ENCODE measurements around the gene TNN. TPM values are rescaled to one million over a fixed set of nuclear protein-coding genes. Genes with fewer than 3 reads are reported as not detected.
A peak's percentile ranks its signal among the peaks of the same experiment; 100 is the strongest.

TNN gene
- total and polyA plus RNA-seq, 10 of the 15 experiments (the other 5 are each of a cell fraction or from before 2014, with no cell fraction given): 0.05 to 0.17 (median 0.11) TPM

- no peak overlapping the region for H3K4me2 ChIP-seq (ENCODE audit: control insufficient read depth, insufficient read depth)
- WGBS (ENCODE audit: insufficient coverage, insufficient replicate concordance, low lambda C conversion rate, missing lambda C conversion rate): 100% methylated on average over 2 of the region's 2 CpGs
- no peaks in the 10 kb centered on the region; the same call in 2 of the 3 replicates for H3K9me3 ChIP-seq (replicated peaks; ENCODE audit: control insufficient read depth, insufficient read depth, low read length)
- H3K4me3 ChIP-seq: no peak overlapping the region
- ChIA-PET CTCF (interaction anchor here (1.0 to 2.6 kb wide), 6 partner anchors 10 to 139 kb away, joined by 3 to 11 read pairs (median 8); no protein-coding TSS in a partner anchor), SMC1A (ENCODE audit: uncharacterized antibody, unreplicated experiment) (interaction anchor here (0.7 to 2.4 kb wide), 9 partner anchors 9 to 84 kb away, joined by 3 to 12 read pairs (median 3); no protein-coding TSS in a partner anchor), POLR2A (interaction anchor here (0.7 to 1.8 kb wide), 2 partner anchors 9 to 12 kb away, joined by 3 to 6 read pairs; no protein-coding TSS in a partner anchor), RAD21 (ENCODE audit: unreplicated experiment) (interaction anchor here (1.4 to 3.0 kb wide), 3 partner anchors 8 to 139 kb away, joined by 3 to 7 read pairs (median 3); no protein-coding TSS in a partner anchor)
- no TSS peak for BruUV-seq (replicated peaks)
- ATAC-seq (peak; percentile 31; the same call in 1 of the 3 replicates), DNase-seq (ENCODE audit: low read depth, low spot score) (no peak), FAIRE-seq (no peak)
- peaks cover 11% of the 10 kb centered on the region for H3K4me1 ChIP-seq (ENCODE audit: control insufficient read depth, insufficient read depth, low read length)
- no peaks in the 10 kb centered on the region for H3K27me3 ChIP-seq (replicated peaks in 1 of 2; ENCODE audit: control insufficient read depth in 2 of 2, insufficient read depth in 2 of 2, low read length in 1 of 2)
- peaks cover 3 to 13% of the 10 kb centered on the region in 2 experiments for H3K36me3 ChIP-seq (ENCODE audit: control insufficient read depth in 2 of 2, insufficient read depth in 2 of 2, low read length in 1 of 2)
- no peak overlapping the region for H2AFZ ChIP-seq (ENCODE audit: control insufficient read depth, low read depth, low read length)
- no peak overlapping the region for H3K27ac ChIP-seq (ENCODE audit: control insufficient read depth, insufficient read depth)
- no peak overlapping the region for H3K9ac ChIP-seq (ENCODE audit: control insufficient read depth, insufficient read depth, low read length)
- no peak for TF ChIP-seq NR2C2 (IDR thresholded peaks at IDR 0.05; ENCODE audit: borderline replicate concordance, control insufficient read depth, insufficient read length, low read depth)
- no peak for TF ChIP-seq NBN (IDR thresholded peaks at IDR 0.05)
- TF ChIP-seq RUNX3 (IDR thresholded peaks at IDR 0.05; ENCODE audit: low read length): 0 out of 2 replicates have a peak, but pooled peaks have one; percentile 6
- TF ChIP-seq POLR2AphosphoS5 (IDR thresholded peaks at IDR 0.05; ENCODE audit: low read length): no peak
- no peaks in the 10 kb centered on the region for H4K20me1 ChIP-seq (ENCODE audit: control insufficient read depth, insufficient read depth)
- in situ Hi-C loops (cut with MboI): no loop called here
- intact Hi-C loops (cut with micrococcal nuclease; ENCODE audit: unreplicated experiment): no loop called here
- H3K79me2 ChIP-seq (ENCODE audit: control insufficient read depth, insufficient read depth, low read length): peaks cover 3% of the 10 kb centered on the region
These were observed 112.4 kb downstream of the TNN start for GRCh38 chr1:175179837-175180590.

DNA sequence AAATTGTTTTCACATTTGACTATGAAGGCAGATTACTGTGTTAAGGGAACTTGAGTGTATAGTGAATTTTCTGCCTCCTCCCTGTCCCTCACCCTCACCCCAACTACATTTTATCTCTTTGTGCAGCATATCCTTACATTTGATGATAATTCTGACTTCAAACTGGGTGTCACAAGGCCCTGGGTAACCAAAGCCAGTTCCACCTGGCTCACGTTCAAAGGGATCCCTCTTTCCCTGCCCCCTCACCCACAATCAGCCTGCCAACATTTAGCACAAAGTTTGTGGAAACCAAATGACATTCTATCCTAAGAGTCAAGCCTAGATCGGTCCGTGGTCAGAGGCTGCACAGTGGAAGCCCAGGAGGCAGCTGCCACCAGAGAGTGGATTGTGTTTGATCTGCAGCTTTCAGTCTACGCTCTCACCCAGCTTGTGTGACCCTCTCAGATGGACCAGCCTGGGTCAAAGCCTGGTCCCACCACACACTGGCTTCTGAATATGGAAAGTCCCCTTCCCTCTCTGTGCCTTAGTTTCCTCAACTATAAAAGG lies 114.6 kb downstream of the TNN start:
- ATAC-seq (no peak), FAIRE-seq (no peak), DNase-seq (ENCODE audit: low read depth, low spot score) (no peak)
- intact Hi-C loops (cut with micrococcal nuclease; ENCODE audit: unreplicated experiment) (no loop called here), in situ Hi-C loops (cut with MboI) (no loop called here)
- RAD21 ChIA-PET (ENCODE audit: unreplicated experiment): interaction anchor here (0.7 to 1.5 kb wide), 2 partner anchors 8 to 22 kb away, joined by 3 read pairs; no protein-coding TSS in a partner anchor
- SMC1A ChIA-PET (ENCODE audit: uncharacterized antibody, unreplicated experiment): interaction anchor here (0.9 kb wide), 1 partner anchor 13 kb away, joined by 3 read pairs; no protein-coding TSS in a partner anchor
- H4K20me1 ChIP-seq (ENCODE audit: control insufficient read depth, insufficient read depth): no peaks in the 10 kb centered on the region
- H3K36me3 ChIP-seq (ENCODE audit: control insufficient read depth in 2 of 2, insufficient read depth in 2 of 2, low read length in 1 of 2): peaks cover 3 to 9% of the 10 kb centered on the region in 2 experiments; a peak in 3 of 4 replicates
- H3K27me3 ChIP-seq (replicated peaks in 1 of 2; ENCODE audit: control insufficient read depth in 2 of 2, insufficient read depth in 2 of 2, low read length in 1 of 2): no peaks in the 10 kb centered on the region
- H3K9ac ChIP-seq (ENCODE audit: control insufficient read depth, insufficient read depth, low read length): no peak overlapping the region
- no peak overlapping the region for H2AFZ ChIP-seq (ENCODE audit: control insufficient read depth, low read depth, low read length)
- BruUV-seq (replicated peaks): no TSS peak
- H3K4me1 ChIP-seq (ENCODE audit: control insufficient read depth, insufficient read depth, low read length): peaks cover 13% of the 10 kb centered on the region
- 82% methylated on average over 4 of the region's 4 CpGs for WGBS (ENCODE audit: insufficient coverage, insufficient replicate concordance, low lambda C conversion rate, missing lambda C conversion rate)
- no peaks in the 10 kb centered on the region for H3K9me3 ChIP-seq (replicated peaks; ENCODE audit: control insufficient read depth, insufficient read depth, low read length)
- CTCF ChIA-PET: interaction anchor here (0.8 to 2.6 kb wide), 6 partner anchors 7 to 139 kb away, joined by 3 to 11 read pairs (median 5); no protein-coding TSS in a partner anchor
- no peak overlapping the region for H3K4me2 ChIP-seq (ENCODE audit: control insufficient read depth, insufficient read depth)
- H3K79me2 ChIP-seq (ENCODE audit: control insufficient read depth, insufficient read depth, low read length): peaks cover 17% of the 10 kb centered on the region
- no peak overlapping the region for H3K27ac ChIP-seq (ENCODE audit: control insufficient read depth, insufficient read depth)
- H3K4me3 ChIP-seq: no peak overlapping the region
- POLR2A ChIA-PET: no interaction called here
- TF ChIP-seq PAX5 (IDR thresholded peaks at IDR 0.05; ENCODE audit: borderline replicate concordance, low read depth, low read length): no peak
- TF ChIP-seq, protein P1, sequence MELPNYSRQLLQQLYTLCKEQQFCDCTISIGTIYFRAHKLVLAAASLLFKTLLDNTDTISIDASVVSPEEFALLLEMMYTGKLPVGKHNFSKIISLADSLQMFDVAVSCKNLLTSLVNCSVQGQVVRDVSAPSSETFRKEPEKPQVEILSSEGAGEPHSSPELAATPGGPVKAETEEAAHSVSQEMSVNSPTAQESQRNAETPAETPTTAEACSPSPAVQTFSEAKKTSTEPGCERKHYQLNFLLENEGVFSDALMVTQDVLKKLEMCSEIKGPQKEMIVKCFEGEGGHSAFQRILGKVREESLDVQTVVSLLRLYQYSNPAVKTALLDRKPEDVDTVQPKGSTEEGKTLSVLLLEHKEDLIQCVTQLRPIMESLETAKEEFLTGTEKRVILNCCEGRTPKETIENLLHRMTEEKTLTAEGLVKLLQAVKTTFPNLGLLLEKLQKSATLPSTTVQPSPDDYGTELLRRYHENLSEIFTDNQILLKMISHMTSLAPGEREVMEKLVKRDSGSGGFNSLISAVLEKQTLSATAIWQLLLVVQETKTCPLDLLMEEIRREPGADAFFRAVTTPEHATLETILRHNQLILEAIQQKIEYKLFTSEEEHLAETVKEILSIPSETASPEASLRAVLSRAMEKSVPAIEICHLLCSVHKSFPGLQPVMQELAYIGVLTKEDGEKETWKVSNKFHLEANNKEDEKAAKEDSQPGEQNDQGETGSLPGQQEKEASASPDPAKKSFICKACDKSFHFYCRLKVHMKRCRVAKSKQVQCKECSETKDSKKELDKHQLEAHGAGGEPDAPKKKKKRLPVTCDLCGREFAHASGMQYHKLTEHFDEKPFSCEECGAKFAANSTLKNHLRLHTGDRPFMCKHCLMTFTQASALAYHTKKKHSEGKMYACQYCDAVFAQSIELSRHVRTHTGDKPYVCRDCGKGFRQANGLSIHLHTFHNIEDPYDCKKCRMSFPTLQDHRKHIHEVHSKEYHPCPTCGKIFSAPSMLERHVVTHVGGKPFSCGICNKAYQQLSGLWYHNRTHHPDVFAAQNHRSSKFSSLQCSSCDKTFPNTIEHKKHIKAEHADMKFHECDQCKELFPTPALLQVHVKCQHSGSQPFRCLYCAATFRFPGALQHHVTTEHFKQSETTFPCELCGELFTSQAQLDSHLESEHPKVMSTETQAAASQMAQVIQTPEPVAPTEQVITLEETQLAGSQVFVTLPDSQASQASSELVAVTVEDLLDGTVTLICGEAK (IDR thresholded peaks at IDR 0.05; ENCODE audit: borderline replicate concordance): no peak
- TF ChIP-seq, protein P2, sequence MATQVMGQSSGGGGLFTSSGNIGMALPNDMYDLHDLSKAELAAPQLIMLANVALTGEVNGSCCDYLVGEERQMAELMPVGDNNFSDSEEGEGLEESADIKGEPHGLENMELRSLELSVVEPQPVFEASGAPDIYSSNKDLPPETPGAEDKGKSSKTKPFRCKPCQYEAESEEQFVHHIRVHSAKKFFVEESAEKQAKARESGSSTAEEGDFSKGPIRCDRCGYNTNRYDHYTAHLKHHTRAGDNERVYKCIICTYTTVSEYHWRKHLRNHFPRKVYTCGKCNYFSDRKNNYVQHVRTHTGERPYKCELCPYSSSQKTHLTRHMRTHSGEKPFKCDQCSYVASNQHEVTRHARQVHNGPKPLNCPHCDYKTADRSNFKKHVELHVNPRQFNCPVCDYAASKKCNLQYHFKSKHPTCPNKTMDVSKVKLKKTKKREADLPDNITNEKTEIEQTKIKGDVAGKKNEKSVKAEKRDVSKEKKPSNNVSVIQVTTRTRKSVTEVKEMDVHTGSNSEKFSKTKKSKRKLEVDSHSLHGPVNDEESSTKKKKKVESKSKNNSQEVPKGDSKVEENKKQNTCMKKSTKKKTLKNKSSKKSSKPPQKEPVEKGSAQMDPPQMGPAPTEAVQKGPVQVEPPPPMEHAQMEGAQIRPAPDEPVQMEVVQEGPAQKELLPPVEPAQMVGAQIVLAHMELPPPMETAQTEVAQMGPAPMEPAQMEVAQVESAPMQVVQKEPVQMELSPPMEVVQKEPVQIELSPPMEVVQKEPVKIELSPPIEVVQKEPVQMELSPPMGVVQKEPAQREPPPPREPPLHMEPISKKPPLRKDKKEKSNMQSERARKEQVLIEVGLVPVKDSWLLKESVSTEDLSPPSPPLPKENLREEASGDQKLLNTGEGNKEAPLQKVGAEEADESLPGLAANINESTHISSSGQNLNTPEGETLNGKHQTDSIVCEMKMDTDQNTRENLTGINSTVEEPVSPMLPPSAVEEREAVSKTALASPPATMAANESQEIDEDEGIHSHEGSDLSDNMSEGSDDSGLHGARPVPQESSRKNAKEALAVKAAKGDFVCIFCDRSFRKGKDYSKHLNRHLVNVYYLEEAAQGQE (IDR thresholded peaks at IDR 0.05; ENCODE audit: low read depth, low read length): no peak

Data from GM12878 (cell line).